Thyroid gland (tissue), 4 donors: Measurements from ENCODE around the gene MATN1.

Experiments used
- CTCF ChIP-seq, 6 experiments: fragments of 200-600 bp in 3 of 6; fragments of 450-650 bp in 3 of 6; sonication (generic) in 3 of 6; IDR thresholded peaks; one replicate each; pipeline ENCODE4 v1.5.1; 2016 to 2019; ENCODE audit warnings: antibody characterized with exemption in 6 of 6, mild to moderate bottlenecking in 2 of 6, inconsistent platforms in 1 of 6, moderate library complexity in 1 of 6
- POLR2A ChIP-seq, 2 donors: fragments of 450-650 bp; IDR thresholded peaks; one replicate each; pipeline ENCODE4 v1.6.1; 2017; ENCODE audit warnings: antibody characterized with exemption in 2 of 2, mild to moderate bottlenecking in 2 of 2, moderate library complexity in 1 of 2

GRCh38 chr1:30721812-30722537 is 1.4 kb downstream of the MATN1 start:
- TF ChIP-seq CTCF (IDR thresholded peaks at IDR 0.05) = peak in 3 of 6 experiments; percentile 11 to 22 (median 14)
- TF ChIP-seq POLR2A (IDR thresholded peaks at IDR 0.05) = no peak
